SIG-M5 treated with dmso at 0.1 percent for 504 hours (cell line): ENCODE measurements around the gene TMEM94.
A peak's percentile ranks its signal among the peaks of the same experiment; 100 is the strongest.
"Not testable (repeated sequence)": the region's sequence is repeated elsewhere in the genome, so short reads cannot be mapped to it uniquely, and the experiment has no call there.

Experiments
- DNase-seq: peaks from one replicate; lab custom pipeline; 2025; ENCODE audit not compliant: unreplicated experiment; lab: John Stamatoyannopoulos, UW

Gene TMEM94

GRCh38 chr17:75445296-75445695 lies 11.1 kb upstream of the TMEM94 start:
- no peak for DNase-seq

- DNase-seq, result not testable (repeated sequence)
Measured at GRCh38 chr17:75445896-75446295, 10.5 kb upstream of the TMEM94 start.

GRCh38 chr17:75447951-75448856 lies 8.2 kb upstream of the TMEM94 start:
- no peak for DNase-seq

GRCh38 chr17:75450270-75450669 lies 6.2 kb upstream of the TMEM94 start:
- DNase-seq, result no peak

GRCh38 chr17:75454193-75454592 lies 2.2 kb upstream of the TMEM94 start:
- DNase-seq, result no peak

- DNase-seq, result not testable (repeated sequence)
Measured at GRCh38 chr17:75454672-75455071, 1.8 kb upstream of the TMEM94 start.

- peak; percentile 73 for DNase-seq
Measured at GRCh38 chr17:75456039-75456416, 407 bp upstream of the TMEM94 start.

GRCh38 chr17:75457047-75457654 lies 716 bp downstream of the TMEM94 start:
- DNase-seq, result no peak

GRCh38 chr17:75459246-75459589 lies 2.8 kb downstream of the TMEM94 start:
- DNase-seq, result no peak

- DNase-seq, result peak; percentile 83
Measured at GRCh38 chr17:75459590-75460267, 3.3 kb downstream of the TMEM94 start.

GRCh38 chr17:75460295-75460694 lies 3.9 kb downstream of the TMEM94 start:
- DNase-seq, result no peak

- no peak for DNase-seq
Measured at GRCh38 chr17:75463603-75464002, 7.2 kb downstream of the TMEM94 start.

GRCh38 chr17:75465039-75465438 lies 8.6 kb downstream of the TMEM94 start:
- DNase-seq, result no peak

GRCh38 chr17:75468291-75468754 lies 11.9 kb downstream of the TMEM94 start:
- DNase-seq, result no peak

- DNase-seq, result no peak
Measured at GRCh38 chr17:75468779-75469373, 12.4 kb downstream of the TMEM94 start.

GRCh38 chr17:75471207-75471606 lies 14.8 kb downstream of the TMEM94 start:
- DNase-seq, result no peak

GRCh38 chr17:75472119-75472518 lies 15.7 kb downstream of the TMEM94 start:
- DNase-seq, result peak; percentile 31

GRCh38 chr17:75473246-75473645 lies 16.8 kb downstream of the TMEM94 start:
- no peak for DNase-seq

GRCh38 chr17:75474736-75475135 lies 18.3 kb downstream of the TMEM94 start:
- DNase-seq, result no peak

GRCh38 chr17:75475144-75475835 lies 18.9 kb downstream of the TMEM94 start:
- no peak for DNase-seq

- no peak for DNase-seq
Measured at GRCh38 chr17:75475851-75476250, 19.4 kb downstream of the TMEM94 start.
